Astrocyte of the spinal cord (primary cell): Measurements from ENCODE around the gene SNRPA.

ENCODE experiments used
- DNase-seq: peaks from one replicate; pipeline ENCODE4 v3.0.0; 2011; ENCODE audit warnings: low read depth, low spot score
- H3K4me3 ChIP-seq: 2 replicates; pipeline ENCODE4 v1.5.1; 2011; ENCODE audit warnings: low read depth, mild to moderate bottlenecking, low read length, moderate library complexity
- CTCF ChIP-seq: IDR thresholded peaks from 2 replicates; pipeline ENCODE4 v1.5.1; 2012; ENCODE audit warnings: low read depth, mild to moderate bottlenecking, low read length, inconsistent platforms
- in situ Hi-C: cut with HindIII; loops from 2 replicates; pipeline ENCODE4 v1.10.0; 2017; ENCODE audit warnings: low sequenced_read_pairs

SNRPA gene

GRCh38 chr19:40802300-40803169 is 51.5 kb downstream of the SNRPA start:
- no peak for DNase-seq
- TF ChIP-seq CTCF: no peak
- no peak overlapping the region for H3K4me3 ChIP-seq
- in situ Hi-C loops: no loop called here

- H3K4me3 ChIP-seq: no peak overlapping the region
- DNase-seq: no peak
- in situ Hi-C loops: no loop called here
- no peak for TF ChIP-seq CTCF
Observed at GRCh38 chr19:40803170-40803856, 52.3 kb downstream of the SNRPA start.

DNA sequence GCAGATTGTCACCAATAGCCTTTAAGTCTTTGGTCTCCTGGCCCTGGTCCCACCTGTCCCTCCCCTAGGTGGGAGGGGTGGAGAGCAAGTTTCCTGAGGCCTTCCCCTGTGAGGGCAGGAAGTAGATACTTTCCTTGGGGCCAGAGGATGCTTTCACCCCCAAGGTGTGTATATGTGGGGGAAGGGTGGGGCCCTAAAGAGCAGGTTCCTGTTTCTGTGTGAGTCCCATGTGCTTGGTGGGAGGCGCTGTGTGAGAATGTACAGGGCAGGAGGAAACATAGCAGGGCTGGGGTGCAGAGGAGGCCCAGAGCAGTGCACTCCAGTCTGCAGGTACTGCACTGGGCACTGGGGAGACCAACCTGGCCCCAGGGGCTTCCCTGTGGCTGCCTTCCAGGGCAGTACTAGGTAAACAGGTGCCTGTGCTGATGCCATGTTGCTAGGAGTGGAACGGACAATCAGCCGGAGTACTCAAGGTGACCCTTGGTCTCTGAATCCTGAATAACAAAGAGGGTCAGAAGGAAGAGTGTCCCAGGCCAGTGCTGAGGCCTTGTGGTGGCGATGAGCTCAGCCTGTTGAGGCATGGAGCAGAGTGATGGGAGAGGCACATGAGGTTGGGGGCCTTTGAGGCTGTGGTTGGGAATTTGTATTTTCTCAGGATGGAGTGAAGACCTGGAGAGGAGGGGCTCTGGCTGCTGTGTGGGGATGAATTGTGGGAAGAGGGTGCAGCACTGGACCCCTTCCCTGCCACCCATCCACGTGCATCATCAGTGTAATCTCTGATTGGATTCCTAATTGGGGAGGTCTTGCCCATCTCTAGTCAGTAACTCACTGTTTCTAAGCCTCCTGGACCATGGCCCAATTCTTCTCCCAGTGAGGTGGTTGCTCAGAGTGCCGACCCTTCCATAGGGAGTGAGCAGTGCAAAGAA is 53.1 kb downstream of the SNRPA start:
- DNase-seq: no peak
- H3K4me3 ChIP-seq: no peak overlapping the region
- TF ChIP-seq CTCF: no peak
- in situ Hi-C loops: no loop called here

- in situ Hi-C loops: no loop called here
- peak; percentile 23 for TF ChIP-seq CTCF
- H3K4me3 ChIP-seq: no peak overlapping the region
- DNase-seq: no peak
Observed at GRCh38 chr19:40804783-40805242, 53.8 kb downstream of the SNRPA start.

DNA sequence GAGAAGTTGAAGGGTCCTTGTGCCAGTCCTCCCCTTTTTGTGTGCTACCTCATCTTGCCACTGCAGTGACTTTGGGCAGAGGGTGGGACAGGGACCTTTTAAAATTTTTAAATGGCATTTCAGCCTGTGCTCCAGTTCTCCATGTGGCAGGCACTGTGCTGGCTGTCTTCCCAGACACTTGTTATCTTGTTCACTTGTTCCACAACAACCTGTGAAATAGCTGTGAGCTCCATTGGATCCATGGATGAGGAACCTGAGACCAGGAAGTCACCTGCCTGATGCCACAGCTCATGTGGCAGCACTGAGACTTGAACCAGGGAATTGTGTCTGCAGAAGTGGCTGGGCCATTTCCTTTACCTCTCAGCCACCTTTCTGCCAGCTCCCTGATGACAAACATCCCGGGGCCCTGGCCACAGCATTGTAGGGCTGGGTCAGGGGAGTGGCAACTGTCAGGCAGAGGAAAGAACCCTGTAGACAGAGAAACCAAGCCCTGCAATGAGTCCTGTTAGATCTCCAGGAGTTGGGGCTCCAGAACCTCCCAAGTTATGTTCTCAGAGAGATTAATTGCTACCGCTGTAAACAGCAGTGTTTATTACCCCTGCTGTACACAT is 54.4 kb downstream of the SNRPA start:
- TF ChIP-seq CTCF: no peak
- in situ Hi-C loops: no loop called here
- DNase-seq: no peak
- H3K4me3 ChIP-seq: no peak overlapping the region
